ENCODE measurements around the gene UBIAD1.

GRCh38 chr1:11286735-11287410, 13.9 kb downstream of the UBIAD1 start:
- TF ChIP-seq, protein P1, sequence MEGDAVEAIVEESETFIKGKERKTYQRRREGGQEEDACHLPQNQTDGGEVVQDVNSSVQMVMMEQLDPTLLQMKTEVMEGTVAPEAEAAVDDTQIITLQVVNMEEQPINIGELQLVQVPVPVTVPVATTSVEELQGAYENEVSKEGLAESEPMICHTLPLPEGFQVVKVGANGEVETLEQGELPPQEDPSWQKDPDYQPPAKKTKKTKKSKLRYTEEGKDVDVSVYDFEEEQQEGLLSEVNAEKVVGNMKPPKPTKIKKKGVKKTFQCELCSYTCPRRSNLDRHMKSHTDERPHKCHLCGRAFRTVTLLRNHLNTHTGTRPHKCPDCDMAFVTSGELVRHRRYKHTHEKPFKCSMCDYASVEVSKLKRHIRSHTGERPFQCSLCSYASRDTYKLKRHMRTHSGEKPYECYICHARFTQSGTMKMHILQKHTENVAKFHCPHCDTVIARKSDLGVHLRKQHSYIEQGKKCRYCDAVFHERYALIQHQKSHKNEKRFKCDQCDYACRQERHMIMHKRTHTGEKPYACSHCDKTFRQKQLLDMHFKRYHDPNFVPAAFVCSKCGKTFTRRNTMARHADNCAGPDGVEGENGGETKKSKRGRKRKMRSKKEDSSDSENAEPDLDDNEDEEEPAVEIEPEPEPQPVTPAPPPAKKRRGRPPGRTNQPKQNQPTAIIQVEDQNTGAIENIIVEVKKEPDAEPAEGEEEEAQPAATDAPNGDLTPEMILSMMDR (IDR thresholded peaks at IDR 0.05): no peak
- TF ChIP-seq POLR2A (IDR thresholded peaks at IDR 0.05): no peak
